Measurements from ENCODE around the gene TEX11. TPM values are rescaled to one million over a fixed set of nuclear protein-coding genes. Genes with fewer than 3 reads are reported as not detected.
A peak's percentile ranks its signal among the peaks of the same experiment; 100 is the strongest.
"Not testable (repeated sequence)": the region's sequence is repeated elsewhere in the genome, so short reads cannot be mapped to it uniquely, and the experiment has no call there.

The TEX11 gene
- total RNA-seq, 1 experiment from 2014 or later: not detected

DNA sequence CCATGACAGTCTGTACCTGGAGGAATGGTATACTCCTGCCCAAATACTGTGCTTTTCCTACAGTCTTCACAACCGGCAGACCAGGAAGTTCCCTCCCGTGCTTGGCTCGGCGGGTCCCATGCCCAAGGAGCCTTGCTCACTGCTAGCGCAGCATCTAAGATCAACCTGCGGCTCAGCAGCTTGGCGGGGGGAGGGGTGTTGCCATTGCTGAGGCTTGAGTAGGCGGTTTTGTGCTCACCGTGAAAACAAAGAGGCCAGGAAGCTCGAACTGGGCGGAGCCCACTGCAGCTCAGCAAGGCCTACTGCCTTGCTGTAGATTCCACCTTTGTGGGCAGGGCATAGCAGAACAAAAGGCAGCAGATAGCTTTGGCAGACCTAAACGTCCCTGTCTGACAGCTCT is 152.7 kb downstream of the TEX11 start:
- DNase-seq (ENCODE audit: low read depth): peak; percentile 0

GRCh38 chrX:70754169-70754848 is 154.2 kb downstream of the TEX11 start:
- DNase-seq (ENCODE audit: low read depth): no peak

GRCh38 chrX:70733774-70734173 is 174.7 kb downstream of the TEX11 start:
- DNase-seq (ENCODE audit: low read depth): not testable (repeated sequence)

- not testable (repeated sequence) for DNase-seq (ENCODE audit: low read depth)
These were observed 180.6 kb downstream of the TEX11 start for GRCh38 chrX:70727961-70728360.

DNA sequence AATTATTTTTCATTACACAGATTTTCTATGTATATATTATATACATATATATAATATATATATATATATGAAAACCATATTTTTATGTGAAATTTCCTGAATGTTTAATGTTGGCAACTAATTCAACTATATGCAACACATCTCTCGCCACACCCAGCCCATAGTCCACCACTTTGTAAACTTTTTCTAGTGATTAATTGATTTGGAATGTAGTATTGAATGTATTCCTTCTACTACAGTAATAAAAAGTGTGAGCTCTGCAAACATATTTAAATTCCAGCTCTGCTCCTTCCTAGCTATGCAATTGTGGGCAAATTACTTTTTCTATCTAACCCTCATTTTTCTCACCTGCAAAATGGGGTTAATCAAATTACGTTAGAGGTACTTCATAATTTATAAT is 187.8 kb downstream of the TEX11 start:
- DNase-seq (ENCODE audit: low read depth): no peak

DNA sequence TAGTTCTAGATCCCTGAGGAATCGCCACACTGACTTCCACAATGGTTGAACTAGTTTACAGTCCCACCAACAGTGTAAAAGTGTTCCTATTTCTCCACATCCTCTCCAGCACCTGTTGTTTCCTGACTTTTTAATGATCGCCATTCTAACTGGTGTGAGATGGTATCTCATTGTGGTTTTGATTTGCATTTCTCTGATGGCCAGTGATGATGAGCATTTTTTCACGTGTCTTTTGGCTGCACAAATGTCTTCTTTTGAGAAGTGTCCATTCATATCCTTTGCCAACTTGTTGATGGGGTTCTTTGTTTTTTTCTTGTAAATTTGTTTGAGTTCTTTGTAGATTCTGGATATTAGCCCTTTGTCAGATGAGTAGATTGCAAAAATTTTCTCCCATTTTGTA is 197.2 kb downstream of the TEX11 start:
- not testable (repeated sequence) for DNase-seq (ENCODE audit: low read depth)

DNA sequence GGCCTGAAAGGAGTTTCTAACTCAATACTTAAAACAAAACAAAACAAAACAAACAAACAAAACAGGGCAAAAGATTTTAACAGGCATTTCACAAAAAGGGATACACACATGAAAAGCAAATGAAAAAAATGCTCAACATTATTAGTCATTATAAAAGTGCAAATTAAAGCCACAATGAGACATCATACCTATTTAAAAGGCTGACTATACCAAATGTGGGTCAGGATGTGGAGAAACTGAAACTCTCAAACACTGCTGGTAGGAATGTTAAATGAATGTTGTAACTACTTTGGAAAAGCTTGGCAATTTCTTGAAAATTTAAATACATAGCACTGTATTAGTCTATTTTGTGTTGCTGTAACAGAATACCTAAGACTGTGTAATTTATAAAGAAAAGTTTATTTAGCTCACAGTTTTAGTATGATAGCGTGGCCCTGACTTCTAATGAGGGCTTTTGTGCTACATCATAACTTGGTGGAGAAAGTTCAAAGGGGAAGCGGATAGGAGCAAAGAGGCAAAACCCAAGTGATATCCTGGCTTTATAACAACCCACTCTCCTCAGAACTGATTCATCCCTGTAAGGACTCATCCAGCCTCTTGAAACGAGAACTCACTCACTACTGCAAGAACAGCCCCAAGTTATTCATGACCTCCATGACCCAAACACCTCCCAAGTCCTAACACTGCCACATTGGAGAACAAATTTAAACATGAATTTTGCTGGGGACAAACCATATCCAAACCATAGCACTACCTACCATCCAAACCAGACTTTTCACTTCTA is 214.0 kb downstream of the TEX11 start:
- no peak for DNase-seq (ENCODE audit: low read depth)

DNA sequence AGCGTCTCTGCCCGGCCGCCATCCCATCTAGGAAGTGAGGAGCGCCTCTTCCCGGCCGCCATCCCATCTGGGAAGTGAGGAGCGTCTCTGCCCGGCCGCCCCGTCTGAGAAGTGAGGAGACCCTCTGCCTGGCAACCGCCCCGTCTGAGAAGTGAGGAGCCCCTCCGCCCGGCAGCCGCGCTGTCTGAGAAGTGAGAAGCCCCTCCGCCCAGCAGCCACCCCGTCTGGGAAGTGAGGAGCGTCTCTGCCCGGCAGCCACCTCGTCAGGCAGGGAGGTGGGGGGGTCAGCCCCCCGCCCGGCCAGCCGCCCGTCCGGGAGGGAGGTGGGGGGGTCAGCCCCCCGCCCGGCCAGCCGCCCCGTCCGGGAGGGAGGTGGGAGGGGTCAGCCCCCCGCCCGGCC is 229.1 kb downstream of the TEX11 start:
- DNase-seq (ENCODE audit: low read depth): not testable (repeated sequence)

GRCh38 chrX:70675284-70675683 is 233.2 kb downstream of the TEX11 start:
- no peak for DNase-seq (ENCODE audit: low read depth)

- no peak for DNase-seq (ENCODE audit: low read depth)
These were observed 236.2 kb downstream of the TEX11 start for GRCh38 chrX:70672326-70672725.

GRCh38 chrX:70669120-70669519 is 239.4 kb downstream of the TEX11 start:
- no peak for DNase-seq (ENCODE audit: low read depth)

DNA sequence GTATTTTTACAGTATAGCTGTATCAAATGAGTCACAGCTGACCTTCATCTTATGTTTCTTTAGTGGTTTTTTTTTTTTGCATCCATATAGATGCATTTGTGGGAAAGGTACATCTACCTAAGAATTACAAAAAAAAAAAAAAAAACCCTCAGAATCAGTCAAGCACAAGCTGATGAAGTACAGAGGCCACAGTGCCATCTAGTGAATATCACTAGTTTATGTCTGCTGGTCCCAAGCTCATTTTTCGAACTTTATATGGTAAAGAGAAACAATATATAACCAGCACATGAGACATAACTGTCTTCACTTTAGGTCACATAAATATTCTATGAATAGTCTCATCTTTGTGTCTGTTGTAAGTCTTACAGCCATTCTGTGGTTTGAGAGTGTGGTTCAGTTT is 243.8 kb downstream of the TEX11 start:
- peak; percentile 19 for DNase-seq (ENCODE audit: low read depth)

GRCh38 chrX:70661124-70661523 is 247.4 kb downstream of the TEX11 start:
- DNase-seq (ENCODE audit: low read depth): not testable (repeated sequence)

DNA sequence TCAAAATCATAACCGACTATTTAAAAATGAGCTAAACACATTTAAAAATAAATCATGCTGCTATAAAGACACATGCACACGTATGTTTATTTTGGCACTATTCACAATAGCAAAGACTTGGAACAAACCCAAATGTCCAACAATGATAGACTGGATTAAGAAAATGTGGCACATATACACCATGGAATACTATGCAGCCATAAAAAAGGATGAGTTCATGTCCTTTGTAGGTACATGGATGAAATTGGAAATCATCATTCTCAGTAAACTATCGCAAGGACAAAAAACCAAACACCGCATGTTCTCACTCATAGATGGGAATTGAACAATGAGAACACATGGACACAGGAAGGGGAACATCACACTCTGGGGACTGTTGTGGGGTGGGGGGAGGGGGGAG is 251.0 kb downstream of the TEX11 start:
- not testable (repeated sequence) for DNase-seq (ENCODE audit: low read depth)

DNA sequence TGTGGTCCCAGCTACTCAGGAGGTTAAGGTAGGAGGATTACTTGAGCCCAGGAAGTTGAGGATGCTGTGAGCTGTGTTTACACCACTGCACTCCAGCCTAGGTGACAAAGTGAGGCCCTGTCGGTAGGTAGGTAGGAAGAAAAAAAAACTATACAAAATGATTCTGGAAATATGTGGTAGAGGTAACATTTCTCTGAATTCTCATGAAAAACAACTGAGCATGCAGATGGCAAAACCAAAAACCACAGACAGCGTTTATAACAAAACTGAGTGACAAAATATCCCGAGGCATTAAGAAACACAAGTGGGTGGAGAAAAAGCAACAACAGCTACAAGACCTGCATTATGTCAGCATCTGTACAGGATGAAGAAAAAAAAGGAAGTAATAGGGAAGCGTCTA is 252.2 kb downstream of the TEX11 start:
- DNase-seq (ENCODE audit: low read depth): no peak

DNA sequence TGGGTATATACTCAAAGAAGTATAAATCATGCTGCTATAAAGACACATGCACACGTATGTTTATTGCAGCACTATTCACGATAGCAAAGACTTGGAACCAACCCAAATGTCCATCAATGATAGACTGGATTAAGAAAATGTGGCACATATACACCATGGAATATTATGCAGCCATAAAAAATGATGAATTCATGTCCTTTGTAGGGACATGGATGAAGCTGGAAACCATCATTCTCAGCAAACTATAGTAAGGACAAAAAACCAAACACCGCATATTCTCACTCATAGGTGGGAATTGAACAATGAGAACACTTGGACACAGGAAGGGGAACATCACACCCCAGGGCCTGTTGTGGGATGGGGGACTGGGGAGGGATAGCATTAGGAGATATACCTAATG is 260.6 kb downstream of the TEX11 start:
- DNase-seq (ENCODE audit: low read depth): not testable (repeated sequence)

DNA sequence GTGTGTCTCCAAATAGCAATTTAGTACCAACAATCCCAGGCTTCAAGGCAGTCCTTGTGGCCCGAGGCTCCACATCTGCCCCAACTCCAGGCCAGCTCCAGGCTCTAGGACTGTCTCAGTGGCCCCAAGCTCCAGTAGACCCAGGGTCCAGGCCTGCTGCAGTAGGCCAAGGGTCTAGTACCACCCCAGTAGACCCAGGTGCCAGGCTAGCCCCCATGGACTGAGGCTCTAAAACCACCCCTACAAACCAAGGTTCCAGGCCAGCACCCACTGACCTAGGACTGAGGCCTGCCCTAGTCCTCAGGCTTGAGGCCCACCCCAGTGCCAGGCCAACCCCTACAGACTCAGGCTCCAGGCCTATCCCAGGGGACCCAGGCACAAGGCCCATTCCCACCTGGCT is 272.3 kb downstream of the TEX11 start:
- no peak for DNase-seq (ENCODE audit: low read depth)

- DNase-seq (ENCODE audit: low read depth): no peak
These were observed 272.8 kb downstream of the TEX11 start for GRCh38 chrX:70635669-70636068.

- no peak for DNase-seq (ENCODE audit: low read depth)
These were observed 273.3 kb downstream of the TEX11 start for GRCh38 chrX:70635227-70635626.

DNA sequence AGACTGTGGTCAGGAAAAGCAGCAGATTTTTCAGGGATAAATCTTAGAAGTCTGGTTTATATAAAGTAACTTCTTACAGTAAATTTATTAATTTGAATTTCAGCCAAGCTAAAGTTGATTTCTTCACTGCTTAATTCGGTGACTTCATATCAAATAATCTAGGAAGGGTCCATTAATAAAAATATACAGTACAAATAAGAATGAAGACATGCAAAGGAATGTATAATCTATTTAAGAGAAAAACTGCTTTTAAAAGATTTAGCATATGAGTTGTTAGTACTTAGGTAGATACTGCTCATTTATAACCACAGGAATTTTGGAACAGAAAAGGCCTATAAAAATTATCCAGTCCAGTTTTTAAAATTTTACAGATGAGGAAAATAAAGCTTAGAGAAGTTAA is 286.8 kb downstream of the TEX11 start:
- no peak for DNase-seq (ENCODE audit: low read depth)

DNA sequence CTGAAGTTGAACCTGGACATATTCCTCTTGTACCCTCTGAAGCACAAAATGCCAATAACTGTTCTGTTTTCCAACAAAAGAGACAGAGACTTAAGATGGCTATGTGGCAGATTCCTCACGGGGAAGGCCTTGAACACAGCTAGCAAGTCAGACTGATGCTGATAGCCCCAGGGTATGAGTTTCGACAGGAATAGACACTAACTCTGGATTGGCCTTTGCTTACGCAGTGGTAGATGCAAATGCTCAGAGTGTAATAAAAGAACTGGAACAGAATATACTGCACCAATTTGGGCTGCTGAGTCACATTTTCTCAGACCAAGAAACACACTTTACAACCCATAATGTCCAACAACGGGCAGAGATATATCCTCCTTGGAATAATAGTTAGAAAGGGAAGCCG is 290.0 kb downstream of the TEX11 start:
- no peak for DNase-seq (ENCODE audit: low read depth)

GRCh38 chrX:70613295-70613694 is 295.2 kb downstream of the TEX11 start:
- DNase-seq (ENCODE audit: low read depth): peak; percentile 38

DNA sequence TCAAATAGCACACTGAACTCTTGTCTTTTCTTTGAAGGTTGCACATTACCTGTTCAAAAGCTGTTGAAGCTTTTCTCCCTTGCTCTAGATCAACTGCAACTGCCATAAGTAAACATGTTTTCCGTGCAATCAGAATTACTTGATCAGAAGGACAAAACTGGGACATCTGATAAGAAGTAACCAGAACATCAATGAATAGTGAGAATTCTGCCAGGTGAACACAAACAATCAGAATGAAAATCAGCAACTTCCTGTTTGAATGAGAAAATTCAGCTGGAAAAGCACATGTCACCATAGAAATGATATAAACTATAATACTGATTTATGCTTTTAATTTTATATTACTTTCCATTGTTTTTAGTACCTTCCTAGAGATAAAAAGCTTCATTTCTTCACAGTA is 303.2 kb downstream of the TEX11 start:
- DNase-seq (ENCODE audit: low read depth): no peak
